Measurements from ENCODE around the gene DNAJB4. TPM values are rescaled to one million over a fixed set of nuclear protein-coding genes. Genes with fewer than 3 reads are reported as not detected.

Gene DNAJB4
- total and polyA plus RNA-seq, 7 donors: 34.9 to 209 (median 107) TPM

GRCh38 chr1:78003882-78004718, 639 bp upstream of the DNAJB4 start:
- Histone ChIP-seq H3K4me3 (peak overlapping the region; percentile 69), H3K4me1 (peaks cover 23% of the 10 kb centered on the region), H3K36me3 (ENCODE audit: insufficient read depth in 1 of 2, low read depth in 1 of 2) (no peaks in the 10 kb centered on the region), H3K9me3 (no peaks in the 10 kb centered on the region), H3K27me3 (ENCODE audit: insufficient read depth in 3 of 3, low read length in 2 of 3) (no peaks in the 10 kb centered on the region), H3K27ac (peak overlapping the region; percentile 95)
- intact Hi-C loops (cut with DNase I): loop anchor here in 1 of 2 donors (1.0 to 10.0 kb wide), 2 partner anchors 25 to 111 kb away; partner anchors contain the start of gene FUBP1
- TF ChIP-seq CTCF (IDR thresholded peaks at IDR 0.05): no peak
- DNase-seq (peak; percentile 42 to 71), ATAC-seq (peak; percentile 82 to 88 (median 86))
- WGBS, 3 donors: 2 to 3% (median 2%) methylated on average over 8 of the region's 8 CpGs

GRCh38 chr1:78005448-78005722, 646 bp downstream of the DNAJB4 start:
- 0 to 2% (median 0%) methylated on average over 1 of the region's 1 CpG for WGBS, 3 donors
- no peak for TF ChIP-seq CTCF (IDR thresholded peaks at IDR 0.05)
- Histone ChIP-seq H3K27me3 (ENCODE audit: insufficient read depth in 3 of 3, low read length in 2 of 3) (no peaks in the 10 kb centered on the region), H3K4me1 (peaks cover 36% of the 10 kb centered on the region), H3K36me3 (ENCODE audit: insufficient read depth in 1 of 2, low read depth in 1 of 2) (no peaks in the 10 kb centered on the region), H3K9me3 (no peaks in the 10 kb centered on the region), H3K4me3 (peak overlapping the region; percentile 69), H3K27ac (peak overlapping the region; percentile 95)
- DNase-seq (no peak), ATAC-seq (peak in 1 of 4 donors; percentile 0)
- intact Hi-C loops (cut with DNase I): loop anchor here (5.0 to 10.0 kb wide), 3 partner anchors 57 to 109 kb away; no protein-coding TSS in a partner anchor

- WGBS, 3 donors: 0 to 6% (median 0%) methylated on average over 1 of the region's 1 CpG
- ATAC-seq: peak in 2 of 4 donors; percentile 26 to 54
- peak overlapping the region; percentile 69 for H3K4me3 ChIP-seq
- H3K27me3 ChIP-seq (ENCODE audit: insufficient read depth in 3 of 3, low read length in 2 of 3): no peaks in the 10 kb centered on the region
- H3K27ac ChIP-seq: peak overlapping the region; percentile 95
- DNase-seq: no peak
- no peak for TF ChIP-seq CTCF (IDR thresholded peaks at IDR 0.05)
- H3K4me1 ChIP-seq: peaks cover 40% of the 10 kb centered on the region
- H3K36me3 ChIP-seq (ENCODE audit: insufficient read depth in 1 of 2, low read depth in 1 of 2): no peaks in the 10 kb centered on the region
- no peaks in the 10 kb centered on the region for H3K9me3 ChIP-seq
- intact Hi-C loops (cut with DNase I): loop anchor here (5.0 to 10.0 kb wide), 3 partner anchors 57 to 109 kb away; no protein-coding TSS in a partner anchor
Measured at GRCh38 chr1:78005755-78006154, 1.0 kb downstream of the DNAJB4 start.

- H3K27ac ChIP-seq: peak overlapping the region; percentile 95
- H3K27me3 ChIP-seq (ENCODE audit: insufficient read depth in 3 of 3, low read length in 2 of 3): no peaks in the 10 kb centered on the region
- DNase-seq (no peak), ATAC-seq (no peak)
- H3K36me3 ChIP-seq (ENCODE audit: insufficient read depth in 1 of 2, low read depth in 1 of 2): no peaks in the 10 kb centered on the region
- H3K4me1 ChIP-seq: peaks cover 47% of the 10 kb centered on the region
- intact Hi-C loops (cut with DNase I): loop anchor here (5.0 to 10.0 kb wide), 3 partner anchors 56 to 108 kb away; no protein-coding TSS in a partner anchor
- TF ChIP-seq CTCF (IDR thresholded peaks at IDR 0.05): no peak
- H3K4me3 ChIP-seq: peak overlapping the region; percentile 69
- H3K9me3 ChIP-seq: no peaks in the 10 kb centered on the region
Measured at GRCh38 chr1:78006521-78006920, 1.8 kb downstream of the DNAJB4 start.
